ENCODE measurements around the gene PMM1.

DNA sequence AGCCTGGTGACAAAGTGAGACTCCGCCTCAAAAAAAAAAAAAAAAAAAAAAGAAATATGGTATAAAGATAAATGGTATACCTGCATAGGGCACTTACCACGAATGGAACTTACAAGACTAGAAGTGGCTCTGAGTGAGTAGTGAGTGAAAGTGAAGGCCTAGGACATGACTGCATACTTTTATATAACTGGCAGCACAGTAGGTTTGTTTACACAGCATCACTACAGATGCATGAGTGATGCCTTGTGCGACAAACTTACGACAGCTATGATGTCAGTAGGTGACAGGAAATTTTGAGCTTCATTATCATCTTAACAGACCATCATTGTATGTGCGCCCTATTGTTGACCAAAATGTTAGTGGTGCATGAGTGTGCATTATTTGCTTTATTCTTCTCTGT, 49.1 kb upstream of the PMM1 start:
- TF ChIP-seq EZH2 (optimal IDR thresholded peaks at IDR 0.05; ENCODE audit: low read depth, low read length), result no peak
- no peak for TF ChIP-seq CTCF (IDR thresholded peaks at IDR 0.05; ENCODE audit: low read length)
- TF ChIP-seq EZH2phosphoT487 (IDR thresholded peaks at IDR 0.05; ENCODE audit: low read length), result no peak

Data from MM.1S (cell line).